Measurements from ENCODE around the gene ERBB4. TPM values are rescaled to one million over a fixed set of nuclear protein-coding genes. Genes with fewer than 3 reads are reported as not detected.

The ERBB4 gene
- total and polyA plus RNA-seq, 2 of the 8 experiments (the other 6 are each of a cell fraction or from before 2014, with no cell fraction given), result 0.34 to 1.3 TPM

DNA sequence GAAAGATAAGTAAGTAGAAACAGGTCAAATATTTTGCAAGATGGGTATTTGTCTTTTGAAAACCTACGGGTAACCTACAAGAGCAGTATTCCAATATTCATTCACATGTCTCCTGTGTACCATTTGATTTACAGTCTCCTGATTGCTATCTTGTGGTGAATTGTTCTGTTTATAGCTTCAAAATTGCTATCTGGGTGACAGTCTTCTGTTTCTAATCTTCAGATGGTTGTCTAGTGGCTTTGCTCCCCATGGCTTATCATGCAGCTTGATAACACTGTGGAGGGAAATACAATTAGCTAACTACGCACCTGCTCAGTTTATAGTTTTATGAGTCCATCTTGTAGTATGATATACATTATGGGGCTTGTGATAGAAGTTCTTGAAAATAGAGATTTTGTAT, 1165.4 kb downstream of the ERBB4 start:
- Histone ChIP-seq H4K8ac (ENCODE audit: extremely low read depth, insufficient read depth, low read length) (no peak overlapping the region), H2AK5ac (ENCODE audit: low read depth, low read length) (no peak overlapping the region), H3K27ac (ENCODE audit: low read depth, low read length) (no peak overlapping the region), H3K4me2 (ENCODE audit: insufficient read depth in 1 of 2, low read depth in 2 of 2, low read length in 2 of 2) (no peak overlapping the region), H2BK12ac (ENCODE audit: low read depth, low read length) (no peak overlapping the region), H3K36me3 (ENCODE audit: control insufficient read depth in 2 of 4, insufficient read depth in 4 of 4, low read length in 3 of 4) (no peaks in the 10 kb centered on the region), H3K79me2 (ENCODE audit: control insufficient read depth in 1 of 2, insufficient read depth in 2 of 2, low read length in 2 of 2) (no peaks in the 10 kb centered on the region), H3K4ac (replicated peaks; ENCODE audit: insufficient read length, low read depth, low read length) (no peak overlapping the region), H3K27me3 (replicated peaks in 1 of 4; ENCODE audit: control insufficient read depth in 3 of 4, extremely low read depth in 1 of 4, insufficient read depth in 3 of 4, low read length in 3 of 4) (no peaks in the 10 kb centered on the region), H2AFZ (ENCODE audit: low read length) (no peak overlapping the region), H3K23me2 (ENCODE audit: low read depth, low read length) (no peaks in the 10 kb centered on the region), H2BK15ac (ENCODE audit: low read length) (no peak overlapping the region), H3K4me1 (replicated peaks in 1 of 4; ENCODE audit: control insufficient read depth in 3 of 4, insufficient read depth in 4 of 4, low read length in 3 of 4) (peaks cover 0 to 3% (median 0%) of the 10 kb centered on the region in 4 experiments; a peak in 1 of 7 replicates), H3K23ac (ENCODE audit: insufficient read length) (no peak overlapping the region), H2BK20ac (ENCODE audit: low read length) (no peak overlapping the region), H3K9me3 (ENCODE audit: insufficient read depth in 2 of 2, low read depth in 1 of 2, low read length in 1 of 2) (no peaks in the 10 kb centered on the region), H3K18ac (ENCODE audit: extremely low read depth, low read length) (no peak overlapping the region), H4K91ac (replicated peaks; ENCODE audit: insufficient read length, low read length) (no peak overlapping the region), H4K5ac (ENCODE audit: insufficient read length, low read depth, low read length) (no peak overlapping the region), H3K14ac (ENCODE audit: insufficient read length) (no peak overlapping the region), H3K79me1 (ENCODE audit: low read depth, low read length) (no peaks in the 10 kb centered on the region), H3K56ac (replicated peaks; ENCODE audit: insufficient read length, low read depth, low read length) (no peak overlapping the region), H2BK5ac (ENCODE audit: low read depth, low read length) (no peak overlapping the region), H4K20me1 (replicated peaks in 1 of 2; ENCODE audit: control insufficient read depth in 1 of 2, insufficient read depth in 2 of 2, low read length in 2 of 2) (no peaks in the 10 kb centered on the region), H3K4me3 (ENCODE audit: extremely low read depth in 1 of 4, insufficient read depth in 2 of 4, low read depth in 3 of 4, low read length in 4 of 4) (no peak overlapping the region), H3K9ac (replicated peaks in 1 of 4; ENCODE audit: extremely low read depth in 1 of 4, low read depth in 3 of 4, low read length in 3 of 4) (no peak overlapping the region), H2BK120ac (replicated peaks; ENCODE audit: low read depth, low read length) (no peak overlapping the region)
- POLR2A ChIA-PET (ENCODE audit: partially characterized antibody), result no interaction called here
- DNase-seq (ENCODE audit: low read depth in 1 of 2, low spot score in 2 of 2) (no peak), FAIRE-seq (no peak)
- WGBS, 2 experiments (ENCODE audit: extremely low coverage in 1 of 2, insufficient coverage in 1 of 2, insufficient read length in 1 of 2, insufficient replicate concordance in 2 of 2, low coverage in 1 of 2, low lambda C conversion rate in 2 of 2, missing lambda C conversion rate in 1 of 2), result 95% methylated on average over 2 of the region's 2 CpGs; no CpG with 5 or more reads in 1 of the 2 experiments
- CTCF ChIA-PET (ENCODE audit: partially characterized antibody), result interaction anchor here (1.3 kb wide), 1 partner anchor 17 kb away, joined by 3 read pairs; no protein-coding TSS in a partner anchor
- no peak for TF ChIP-seq CREB1 (IDR thresholded peaks at IDR 0.05)
- no peak for TF ChIP-seq HDAC6 (IDR thresholded peaks at IDR 0.05; ENCODE audit: low read depth, low read length)
- TF ChIP-seq SP2 (IDR thresholded peaks at IDR 0.05; ENCODE audit: low read length), result no peak
- TF ChIP-seq ZNF274 (IDR thresholded peaks at IDR 0.05; ENCODE audit: borderline replicate concordance, extremely low read depth, low read length), result no peak
- TF ChIP-seq EGR1 (IDR thresholded peaks at IDR 0.05; ENCODE audit: borderline replicate concordance, low read depth, low read length), result no peak
- TF ChIP-seq CTBP2 (IDR thresholded peaks at IDR 0.05; ENCODE audit: borderline replicate concordance, insufficient read depth, insufficient read length, low read length), result no peak
- TF ChIP-seq BRCA1 (IDR thresholded peaks at IDR 0.05; ENCODE audit: low read depth, low read length), result no peak
- no peak for TF ChIP-seq RAD21 (IDR thresholded peaks at IDR 0.05 in 1 of 2, conservative IDR thresholded peaks at IDR 0.05 in 1 of 2; ENCODE audit: low read depth in 2 of 2, low read length in 2 of 2)
- no peak for TF ChIP-seq MAFK (IDR thresholded peaks at IDR 0.05; ENCODE audit: low read depth, low read length)
- TF ChIP-seq HDAC2 (IDR thresholded peaks at IDR 0.05; ENCODE audit: borderline replicate concordance in 1 of 2, low read depth in 2 of 2, low read length in 2 of 2), result no peak
- no peak for TF ChIP-seq FOSL1 (IDR thresholded peaks at IDR 0.05; ENCODE audit: insufficient read depth, low read depth, low read length)
- TF ChIP-seq GTF2F1 (IDR thresholded peaks at IDR 0.05; ENCODE audit: borderline replicate concordance, low read depth, low read length), result no peak
- no peak for TF ChIP-seq SIX5 (IDR thresholded peaks at IDR 0.05; ENCODE audit: low read depth, low read length)
- TF ChIP-seq CHD1 (IDR thresholded peaks at IDR 0.05; ENCODE audit: low read depth, low read length), result no peak
